Activated CD4-positive, alpha-beta T cell treated with anti-CD3 and anti-CD28 coated beads, Interleukin-2, amount 50 U/mL, for 16 hours (primary cell): ENCODE measurements around the gene SMG1.
"Not testable (repeated sequence)": the region's sequence is repeated elsewhere in the genome, so short reads cannot be mapped to it uniquely, and the experiment has no call there.

Source experiments
- DNase-seq: peaks from one replicate; pipeline ENCODE4 v3.0.0-alpha.2; 2020

SMG1 gene

GRCh38 chr16:18756639-18757038 lies 169.6 kb downstream of the SMG1 start:
- not testable (repeated sequence) for DNase-seq
